Germinal center (tissue), 1 donor: ENCODE measurements around the gene PTPN2.
"Not testable (repeated sequence)": the region's sequence is repeated elsewhere in the genome, so short reads cannot be mapped to it uniquely, and the experiment has no call there.

Experiments used
- DNase-seq: peaks from one replicate; pipeline ENCODE4 v3.0.0; 2012; ENCODE audit warnings: mixed read lengths, low spot score

PTPN2 gene

GRCh38 chr18:12772111-12772510 is 111.9 kb downstream of the PTPN2 start:
- DNase-seq = no peak

GRCh38 chr18:12770469-12771219 is 113.4 kb downstream of the PTPN2 start:
- DNase-seq = no peak

DNA sequence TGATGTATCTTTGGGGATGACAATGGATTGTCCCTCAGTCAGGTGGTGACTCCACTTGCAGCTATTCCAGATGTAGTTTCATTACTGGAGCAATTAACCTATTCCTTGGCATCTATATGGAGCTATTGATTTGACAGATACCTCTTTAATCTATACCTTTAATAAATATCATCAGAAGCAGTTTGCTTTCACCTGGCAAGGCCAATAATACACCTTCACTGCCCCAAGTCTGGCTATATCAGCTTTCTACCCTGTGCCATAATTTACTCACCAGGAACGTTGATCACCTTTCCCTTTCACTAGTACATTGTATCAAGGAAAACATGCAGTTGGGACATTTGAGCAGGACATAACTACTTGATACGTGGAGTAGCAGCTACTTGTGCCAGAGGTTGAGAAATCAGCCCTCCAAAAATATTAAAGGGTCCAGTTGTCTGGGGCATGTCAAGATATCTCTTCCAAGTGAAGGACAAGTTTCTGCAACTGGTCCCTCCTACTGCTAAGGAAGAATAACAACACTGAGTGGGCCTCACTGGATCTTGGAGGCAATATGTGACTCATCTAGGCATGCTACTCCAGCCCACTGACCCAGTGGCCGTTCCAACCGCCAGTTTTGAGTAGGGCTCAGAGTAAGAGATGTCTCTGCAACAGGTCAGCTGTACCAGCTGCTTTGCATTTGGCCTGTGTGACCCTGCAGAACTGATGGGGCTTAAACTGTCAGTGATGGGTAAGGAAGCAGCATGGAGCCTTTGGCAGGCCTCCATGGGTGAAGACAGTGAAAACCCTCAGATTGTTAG is 114.2 kb downstream of the PTPN2 start:
- no peak for DNase-seq

GRCh38 chr18:12769136-12769535 is 114.9 kb downstream of the PTPN2 start:
- DNase-seq = no peak

- no peak for DNase-seq
Measured at GRCh38 chr18:12768625-12769024, 115.4 kb downstream of the PTPN2 start.

GRCh38 chr18:12767580-12768155 is 116.4 kb downstream of the PTPN2 start:
- DNase-seq = no peak

- no peak for DNase-seq
Measured at GRCh38 chr18:12766986-12767433, 117.0 kb downstream of the PTPN2 start.

DNA sequence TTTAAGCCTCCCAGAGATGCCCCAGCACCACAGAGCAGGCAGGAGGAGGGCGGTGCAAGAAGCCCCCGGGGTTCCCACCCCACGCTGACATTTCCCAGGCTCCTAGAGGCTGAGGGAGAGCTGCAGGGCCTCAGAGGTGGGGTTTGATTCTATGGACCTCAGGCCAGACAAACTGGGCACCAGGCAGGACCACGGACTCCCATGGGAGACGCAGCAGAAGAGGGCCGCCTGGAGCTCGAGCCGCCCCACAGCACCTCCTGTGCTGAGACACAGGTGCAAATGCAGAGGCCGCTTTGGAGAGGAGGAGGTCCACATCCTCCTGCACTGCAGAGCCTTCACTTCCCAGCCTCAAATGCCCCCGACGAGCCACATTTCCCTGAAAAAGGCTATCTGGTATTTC is 118.5 kb downstream of the PTPN2 start:
- DNase-seq = no peak

- DNase-seq = no peak
Measured at GRCh38 chr18:12765126-12765525, 118.9 kb downstream of the PTPN2 start.

GRCh38 chr18:12758566-12758965 is 125.5 kb downstream of the PTPN2 start:
- DNase-seq = not testable (repeated sequence)

- DNase-seq = not testable (repeated sequence)
Measured at GRCh38 chr18:12756619-12757239, 127.3 kb downstream of the PTPN2 start.

DNA sequence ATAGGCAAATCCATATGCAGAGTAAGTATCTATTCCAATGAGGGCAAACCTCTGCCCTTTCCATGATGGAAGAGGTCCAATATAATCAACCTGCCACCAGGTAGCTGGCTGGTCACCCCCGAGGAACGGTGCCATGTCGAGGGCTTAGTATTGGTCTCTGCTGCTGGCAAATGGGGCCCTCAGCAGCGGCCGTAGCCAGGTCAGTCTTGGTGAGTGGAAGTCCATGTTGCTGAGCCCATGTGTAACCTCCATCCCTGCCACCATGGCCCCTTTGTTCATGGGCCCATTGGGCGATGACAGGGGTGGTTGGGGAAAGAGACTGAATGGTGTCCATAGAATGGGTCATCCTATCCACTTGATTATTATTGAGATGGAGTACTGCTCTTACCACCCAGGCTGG is 128.4 kb downstream of the PTPN2 start:
- not testable (repeated sequence) for DNase-seq

DNA sequence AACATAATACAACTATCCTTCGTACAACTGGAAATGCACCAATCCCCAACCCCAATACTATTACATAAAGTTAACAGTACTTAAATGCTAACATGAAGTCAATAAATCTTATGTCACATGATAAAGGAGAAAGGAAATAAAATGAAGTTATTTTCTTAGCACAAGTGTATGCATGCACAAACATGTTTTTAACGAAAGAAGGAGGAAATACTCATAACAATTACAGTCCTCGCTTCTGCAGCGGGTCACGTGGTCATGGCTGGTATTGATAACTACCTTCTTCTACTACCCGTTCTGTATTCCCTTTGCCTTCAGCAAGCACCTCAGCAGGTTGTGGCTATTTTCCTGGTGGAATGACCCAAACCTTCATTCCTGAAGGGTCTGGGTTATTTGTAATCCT is 129.5 kb downstream of the PTPN2 start:
- no peak for DNase-seq

- DNase-seq = no peak
Measured at GRCh38 chr18:12751891-12752290, 132.1 kb downstream of the PTPN2 start.

GRCh38 chr18:12751503-12751884 is 132.5 kb downstream of the PTPN2 start:
- DNase-seq = no peak

- no peak for DNase-seq
Measured at GRCh38 chr18:12750715-12751502, 133.1 kb downstream of the PTPN2 start.

GRCh38 chr18:12750076-12750714 is 133.8 kb downstream of the PTPN2 start:
- peak; percentile 58 for DNase-seq

GRCh38 chr18:12749121-12749520 is 134.9 kb downstream of the PTPN2 start:
- no peak for DNase-seq

DNA sequence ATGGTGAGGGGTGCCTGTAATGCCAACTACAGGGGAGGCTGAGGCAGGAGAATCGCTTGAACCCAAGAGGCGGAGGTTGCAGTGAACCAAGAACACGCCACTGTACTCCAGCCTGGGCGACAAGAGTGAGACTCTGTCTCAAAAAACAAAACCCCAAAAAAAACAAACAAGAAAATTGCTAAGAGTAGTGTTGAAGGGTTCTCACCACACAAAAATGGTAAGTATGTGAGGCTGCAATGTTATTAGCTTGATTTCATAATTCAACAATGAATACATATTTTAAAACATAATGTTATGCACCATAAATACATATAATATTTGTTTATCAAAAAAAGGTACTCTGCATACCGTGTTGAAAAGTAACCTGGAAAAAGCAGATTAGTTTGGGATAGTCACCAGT is 135.4 kb downstream of the PTPN2 start:
- DNase-seq = no peak

DNA sequence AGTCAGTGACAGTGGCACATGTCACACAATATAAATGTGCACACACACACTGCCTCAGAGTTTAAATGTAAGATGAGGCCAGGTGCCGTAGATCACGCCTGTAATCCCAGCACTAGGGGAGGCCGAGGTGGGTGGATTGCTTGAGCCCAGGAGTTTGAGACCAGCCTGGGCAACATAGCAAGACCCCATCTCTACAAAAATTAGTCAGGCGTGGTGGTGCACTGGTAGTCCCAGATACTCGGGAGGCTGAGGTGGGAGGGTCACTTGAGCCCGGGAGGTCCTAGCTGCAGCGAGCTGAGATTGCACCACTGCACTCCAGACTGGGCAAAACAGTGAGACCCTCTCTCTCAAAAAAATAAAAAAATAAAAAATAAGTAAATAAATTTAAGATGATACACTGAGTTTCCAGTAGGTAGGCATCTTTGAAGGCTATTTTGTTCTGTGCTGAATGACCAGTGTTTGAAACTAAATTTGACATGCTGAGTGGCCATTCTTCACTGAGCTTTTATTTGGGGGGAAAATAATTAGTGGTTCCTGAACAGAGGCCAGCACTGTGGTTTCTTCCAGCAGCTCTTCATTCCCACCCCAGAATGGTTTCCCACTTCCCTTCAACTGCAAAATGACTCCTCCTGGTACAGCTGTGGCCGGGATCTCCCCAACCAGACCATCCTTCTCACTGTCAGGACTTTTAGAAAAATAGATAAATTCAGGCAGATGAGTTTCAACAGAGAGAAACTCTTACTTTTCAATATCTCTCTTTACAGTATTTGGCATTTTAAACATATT is 136.3 kb downstream of the PTPN2 start:
- no peak for DNase-seq
